ENCODE results near the gene CCDC7. TPM values are rescaled to one million over a fixed set of nuclear protein-coding genes. Genes with fewer than 3 reads are reported as not detected.
"Not testable (repeated sequence)": the region's sequence is repeated elsewhere in the genome, so short reads cannot be mapped to it uniquely, and the experiment has no call there.

CCDC7 gene
- total RNA-seq, 1 experiment from 2014 or later: 6.9 TPM

DNA sequence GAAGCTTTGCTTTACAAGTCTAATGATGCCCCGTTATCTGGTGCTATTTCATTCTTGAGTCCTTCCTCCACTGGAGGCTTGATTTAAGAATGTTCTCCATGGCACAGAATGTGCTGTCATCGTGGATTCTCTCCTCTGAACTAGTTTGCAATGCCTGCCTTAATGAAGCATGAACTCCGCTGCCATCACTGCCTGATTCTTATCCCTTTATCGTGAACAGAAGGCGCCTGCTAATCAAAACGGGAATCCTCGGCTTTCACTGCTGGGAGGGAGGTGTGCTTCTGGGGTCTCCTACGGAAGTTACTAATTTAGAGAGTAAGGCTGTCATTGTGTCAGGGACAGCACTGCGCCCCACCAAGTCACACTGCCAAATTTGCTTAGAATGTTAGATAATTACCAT, 455.9 kb downstream of the CCDC7 start:
- H3K27ac ChIP-seq: no peak overlapping the region
- H3K27me3 ChIP-seq (ENCODE audit: insufficient read depth, low read depth): no peaks in the 10 kb centered on the region
- H2AFZ ChIP-seq: no peak overlapping the region
- no peak overlapping the region for H3K4me2 ChIP-seq
- H3F3A ChIP-seq (ENCODE audit: insufficient read depth, low read depth): peaks cover 37% of the 10 kb centered on the region
- no peaks in the 10 kb centered on the region for H3K9me3 ChIP-seq (ENCODE audit: insufficient read depth, low read depth)
- no peak for DNase-seq
- TF ChIP-seq EZH2 (IDR thresholded peaks at IDR 0.05; ENCODE audit: low read depth): no peak
- TF ChIP-seq, protein P1, sequence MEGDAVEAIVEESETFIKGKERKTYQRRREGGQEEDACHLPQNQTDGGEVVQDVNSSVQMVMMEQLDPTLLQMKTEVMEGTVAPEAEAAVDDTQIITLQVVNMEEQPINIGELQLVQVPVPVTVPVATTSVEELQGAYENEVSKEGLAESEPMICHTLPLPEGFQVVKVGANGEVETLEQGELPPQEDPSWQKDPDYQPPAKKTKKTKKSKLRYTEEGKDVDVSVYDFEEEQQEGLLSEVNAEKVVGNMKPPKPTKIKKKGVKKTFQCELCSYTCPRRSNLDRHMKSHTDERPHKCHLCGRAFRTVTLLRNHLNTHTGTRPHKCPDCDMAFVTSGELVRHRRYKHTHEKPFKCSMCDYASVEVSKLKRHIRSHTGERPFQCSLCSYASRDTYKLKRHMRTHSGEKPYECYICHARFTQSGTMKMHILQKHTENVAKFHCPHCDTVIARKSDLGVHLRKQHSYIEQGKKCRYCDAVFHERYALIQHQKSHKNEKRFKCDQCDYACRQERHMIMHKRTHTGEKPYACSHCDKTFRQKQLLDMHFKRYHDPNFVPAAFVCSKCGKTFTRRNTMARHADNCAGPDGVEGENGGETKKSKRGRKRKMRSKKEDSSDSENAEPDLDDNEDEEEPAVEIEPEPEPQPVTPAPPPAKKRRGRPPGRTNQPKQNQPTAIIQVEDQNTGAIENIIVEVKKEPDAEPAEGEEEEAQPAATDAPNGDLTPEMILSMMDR (conservative IDR thresholded peaks at IDR 0.05): no peak
- POLR2A ChIA-PET (ENCODE audit: unreplicated experiment): no interaction called here
- no peaks in the 10 kb centered on the region for H3K9me2 ChIP-seq (ENCODE audit: insufficient read depth)
- H3K4me1 ChIP-seq (replicated peaks; ENCODE audit: insufficient read depth): no peaks in the 10 kb centered on the region
- intact Hi-C loops (cut with micrococcal nuclease; ENCODE audit: unreplicated experiment): no loop called here
- no peaks in the 10 kb centered on the region; the same call in 1 of the 2 replicates for H4K20me1 ChIP-seq (ENCODE audit: insufficient read depth)
- CTCF ChIA-PET: no interaction called here
- peaks cover 39% of the 10 kb centered on the region for H3K36me3 ChIP-seq (ENCODE audit: low read depth)
- H3K4me3 ChIP-seq: no peak overlapping the region
- 0 out of 2 replicates have a peak, but pooled peaks cover 2% of the 10 kb centered on the region for H3K79me2 ChIP-seq (ENCODE audit: low read depth)
- no TSS peak for BruUV-seq (replicated peaks)

DNA sequence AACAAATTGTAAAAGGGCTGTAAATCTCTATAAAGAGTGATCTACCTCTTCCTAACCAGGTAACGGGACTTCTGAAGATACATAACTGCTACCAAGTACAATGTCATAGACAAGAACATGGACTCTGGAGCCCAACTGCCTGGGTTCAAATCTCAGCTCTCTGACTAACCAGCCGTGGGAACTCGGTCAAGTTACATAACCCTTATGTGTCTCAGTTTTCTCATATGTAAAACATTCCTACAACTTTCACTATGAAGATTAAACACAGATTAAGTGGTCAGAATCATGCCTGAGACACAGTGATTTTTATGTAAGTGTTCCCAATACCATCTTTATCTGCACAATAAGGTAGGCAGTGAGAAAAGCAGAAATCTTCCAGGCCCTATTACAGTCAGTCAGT, 459.5 kb downstream of the CCDC7 start:
- ChIA-PET POLR2A (ENCODE audit: unreplicated experiment) (no interaction called here), CTCF (no interaction called here)
- H3K9me3 ChIP-seq (ENCODE audit: insufficient read depth, low read depth): no peaks in the 10 kb centered on the region
- no peaks in the 10 kb centered on the region for H3K4me1 ChIP-seq (replicated peaks; ENCODE audit: insufficient read depth)
- H3K4me3 ChIP-seq: no peak overlapping the region
- no peak overlapping the region for H2AFZ ChIP-seq
- TF ChIP-seq EZH2 (IDR thresholded peaks at IDR 0.05; ENCODE audit: low read depth): no peak
- TF ChIP-seq, protein P1 (conservative IDR thresholded peaks at IDR 0.05): no peak
- no peaks in the 10 kb centered on the region for H3K27me3 ChIP-seq (ENCODE audit: insufficient read depth, low read depth)
- BruUV-seq (replicated peaks): no TSS peak
- H3K79me2 ChIP-seq (ENCODE audit: low read depth): 0 out of 2 replicates have a peak, but pooled peaks cover 3% of the 10 kb centered on the region
- intact Hi-C loops (cut with micrococcal nuclease; ENCODE audit: unreplicated experiment): loop anchor here (2.0 kb wide), 1 partner anchor 103 kb away; no protein-coding TSS in a partner anchor
- no peaks in the 10 kb centered on the region for H3K9me2 ChIP-seq (ENCODE audit: insufficient read depth)
- no peak overlapping the region for H3K27ac ChIP-seq
- H3K4me2 ChIP-seq: no peak overlapping the region
- DNase-seq: no peak
- no peaks in the 10 kb centered on the region; the same call in 1 of the 2 replicates for H4K20me1 ChIP-seq (ENCODE audit: insufficient read depth)
- peaks cover 32% of the 10 kb centered on the region; the same call in 1 of the 2 replicates for H3F3A ChIP-seq (ENCODE audit: insufficient read depth, low read depth)
- peaks cover 35% of the 10 kb centered on the region for H3K36me3 ChIP-seq (ENCODE audit: low read depth)

DNA sequence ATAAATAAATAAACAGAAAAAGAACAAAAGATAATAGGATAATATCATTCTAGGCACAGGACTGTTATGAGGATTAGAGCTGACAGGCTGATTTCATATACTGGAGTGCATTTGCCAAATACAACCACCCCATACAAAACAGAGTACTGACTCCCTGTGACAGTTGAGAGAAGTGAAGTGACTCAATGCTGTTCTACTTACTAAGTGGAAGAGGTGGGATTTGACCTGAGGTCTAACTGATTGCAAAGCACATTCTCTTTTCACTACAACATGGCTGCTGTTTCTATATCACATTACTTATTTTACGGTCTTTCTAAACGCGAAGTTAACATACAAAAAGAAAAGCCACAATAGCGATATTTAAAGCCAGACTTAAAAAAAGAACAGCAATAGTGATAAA, 460.7 kb downstream of the CCDC7 start:
- H3K36me3 ChIP-seq (ENCODE audit: low read depth): peaks cover 35% of the 10 kb centered on the region
- POLR2A ChIA-PET (ENCODE audit: unreplicated experiment): no interaction called here
- BruUV-seq (replicated peaks): no TSS peak

GRCh38 chr10:32909456-32909855, 463.5 kb downstream of the CCDC7 start:
- peaks cover 22% of the 10 kb centered on the region; the same call in 1 of the 2 replicates for H3F3A ChIP-seq (ENCODE audit: insufficient read depth, low read depth)
- peaks cover 29% of the 10 kb centered on the region for H3K36me3 ChIP-seq (ENCODE audit: low read depth)
- no peak for DNase-seq
- no peak overlapping the region for H3K4me3 ChIP-seq
- H3K4me1 ChIP-seq (replicated peaks; ENCODE audit: insufficient read depth): no peaks in the 10 kb centered on the region
- H3K4me2 ChIP-seq: no peak overlapping the region
- H3K27me3 ChIP-seq (ENCODE audit: insufficient read depth, low read depth): no peaks in the 10 kb centered on the region
- no peak overlapping the region for H2AFZ ChIP-seq
- BruUV-seq (replicated peaks): no TSS peak
- ChIA-PET POLR2A (ENCODE audit: unreplicated experiment) (interaction anchor here (0.6 kb wide), 1 partner anchor 101 kb away, joined by 3 read pairs; no protein-coding TSS in a partner anchor), CTCF (no interaction called here)
- no peaks in the 10 kb centered on the region; the same call in 1 of the 2 replicates for H4K20me1 ChIP-seq (ENCODE audit: insufficient read depth)
- intact Hi-C loops (cut with micrococcal nuclease; ENCODE audit: unreplicated experiment): no loop called here
- no peak overlapping the region for H3K27ac ChIP-seq
- H3K79me2 ChIP-seq (ENCODE audit: low read depth): 0 out of 2 replicates have a peak, but pooled peaks cover 3% of the 10 kb centered on the region
- no peaks in the 10 kb centered on the region for H3K9me3 ChIP-seq (ENCODE audit: insufficient read depth, low read depth)
- no peaks in the 10 kb centered on the region for H3K9me2 ChIP-seq (ENCODE audit: insufficient read depth)
- TF ChIP-seq EZH2 (IDR thresholded peaks at IDR 0.05; ENCODE audit: low read depth): no peak
- TF ChIP-seq, protein P1 (conservative IDR thresholded peaks at IDR 0.05): no peak

More for the DNA sequence above, 460.7 kb downstream of the CCDC7 start:
- no peak overlapping the region for H3K4me3 ChIP-seq
- no peaks in the 10 kb centered on the region for H3K9me3 ChIP-seq (ENCODE audit: insufficient read depth, low read depth)
- no peaks in the 10 kb centered on the region for H3K4me1 ChIP-seq (replicated peaks; ENCODE audit: insufficient read depth)
- 0 out of 2 replicates have a peak overlapping the region, but pooled peaks have one; percentile 29 for H3K27ac ChIP-seq
- H3K79me2 ChIP-seq (ENCODE audit: low read depth): 0 out of 2 replicates have a peak, but pooled peaks cover 3% of the 10 kb centered on the region
- CTCF ChIA-PET: no interaction called here
- H3F3A ChIP-seq (ENCODE audit: insufficient read depth, low read depth): peaks cover 31% of the 10 kb centered on the region; the same call in 1 of the 2 replicates
- no peak for TF ChIP-seq EZH2 (IDR thresholded peaks at IDR 0.05; ENCODE audit: low read depth)
- no peak overlapping the region for H3K4me2 ChIP-seq
- H3K9me2 ChIP-seq (ENCODE audit: insufficient read depth): no peaks in the 10 kb centered on the region
- H2AFZ ChIP-seq: no peak overlapping the region
- H4K20me1 ChIP-seq (ENCODE audit: insufficient read depth): no peaks in the 10 kb centered on the region; the same call in 1 of the 2 replicates
- H3K27me3 ChIP-seq (ENCODE audit: insufficient read depth, low read depth): no peaks in the 10 kb centered on the region
- no peak for DNase-seq
- intact Hi-C loops (cut with micrococcal nuclease; ENCODE audit: unreplicated experiment): no loop called here

DNA sequence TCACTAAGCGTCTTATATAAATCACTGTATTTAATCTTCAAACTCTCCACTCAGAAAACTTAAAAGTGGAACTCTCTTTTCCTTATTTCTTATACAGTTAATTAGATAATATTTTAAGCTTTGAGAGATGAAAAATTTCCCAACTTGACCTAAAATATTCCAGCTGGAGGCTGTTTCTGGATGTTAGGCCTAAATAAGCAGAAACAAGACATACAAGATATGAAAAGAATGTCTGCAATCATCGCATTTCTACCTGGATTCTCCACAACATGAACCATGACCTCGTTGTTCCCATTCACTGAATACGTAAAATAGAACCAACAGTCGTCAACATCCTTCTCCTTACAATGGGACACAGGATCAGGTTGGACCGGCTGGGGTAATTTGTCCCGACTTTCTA, 464.0 kb downstream of the CCDC7 start:
- H3K27me3 ChIP-seq (ENCODE audit: insufficient read depth, low read depth); H3K9me3 ChIP-seq (ENCODE audit: insufficient read depth, low read depth); H3K4me1 ChIP-seq (replicated peaks; ENCODE audit: insufficient read depth); H3K9me2 ChIP-seq (ENCODE audit: insufficient read depth); intact Hi-C loops (cut with micrococcal nuclease; ENCODE audit: unreplicated experiment); CTCF ChIA-PET; H3K4me2 ChIP-seq; H4K20me1 ChIP-seq (ENCODE audit: insufficient read depth); DNase-seq; POLR2A ChIA-PET (ENCODE audit: unreplicated experiment); H2AFZ ChIP-seq; H3K4me3 ChIP-seq; H3K79me2 ChIP-seq (ENCODE audit: low read depth); BruUV-seq (replicated peaks); H3K27ac ChIP-seq: not testable (repeated sequence)
- Histone ChIP-seq H3F3A (ENCODE audit: insufficient read depth, low read depth) (peaks cover 19% of the 10 kb centered on the region; the same call in 1 of the 2 replicates), H3K36me3 (ENCODE audit: low read depth) (peaks cover 24% of the 10 kb centered on the region)
